ENCODE measurements around the gene COQ8A.
"Not testable (repeated sequence)": the region's sequence is repeated elsewhere in the genome, so short reads cannot be mapped to it uniquely, and the experiment has no call there.

The COQ8A gene

DNA sequence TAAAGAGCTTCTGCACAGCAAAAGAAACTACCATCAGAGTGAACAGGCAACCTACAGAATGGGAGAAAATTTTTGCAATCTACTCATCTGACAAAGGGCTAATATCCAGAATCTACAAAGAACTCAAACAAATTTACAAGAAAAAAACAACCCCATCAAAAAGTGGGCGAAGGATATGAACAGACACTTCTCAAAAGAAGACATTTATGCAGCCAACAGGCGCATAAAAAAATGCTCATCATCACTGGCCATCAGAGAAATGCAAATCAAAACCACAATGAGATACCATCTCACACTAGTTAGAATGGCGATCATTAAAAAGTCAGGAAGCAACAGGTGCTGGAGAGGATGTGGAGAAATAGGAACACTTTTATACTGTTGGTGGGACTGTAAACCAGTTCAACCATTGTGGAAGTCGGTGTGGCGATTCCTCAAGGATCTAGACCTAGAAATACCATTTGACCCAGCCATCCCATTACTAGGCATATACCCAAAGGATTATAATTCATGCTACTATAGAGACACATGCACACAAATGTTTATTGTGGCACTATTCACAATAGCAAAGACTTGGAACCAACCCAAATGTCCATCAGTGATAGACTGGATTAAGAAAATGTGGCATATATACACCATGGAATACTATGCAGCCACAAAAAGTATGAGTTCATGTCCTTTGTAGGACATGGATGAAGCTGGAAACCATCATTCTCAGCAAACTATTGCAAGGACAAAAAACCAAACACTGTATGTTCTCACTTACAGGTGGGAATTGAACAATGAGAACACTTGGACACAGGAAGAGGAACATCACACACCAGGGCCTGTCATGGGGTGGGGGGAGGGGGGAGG is 10.6 kb upstream of the COQ8A start:
- H3K4me3 ChIP-seq (ENCODE audit: low read length); H3K9me3 ChIP-seq (ENCODE audit: control insufficient read depth, low read depth, low read length); H3K27ac ChIP-seq (ENCODE audit: low read length); H3K27me3 ChIP-seq (ENCODE audit: control insufficient read depth, insufficient read depth, low read length); H3K36me3 ChIP-seq (ENCODE audit: control insufficient read depth, low read depth, low read length); H3K9ac ChIP-seq (ENCODE audit: low read length); H3K4me1 ChIP-seq (ENCODE audit: control insufficient read depth, low read depth, low read length): not testable (repeated sequence)

DNA sequence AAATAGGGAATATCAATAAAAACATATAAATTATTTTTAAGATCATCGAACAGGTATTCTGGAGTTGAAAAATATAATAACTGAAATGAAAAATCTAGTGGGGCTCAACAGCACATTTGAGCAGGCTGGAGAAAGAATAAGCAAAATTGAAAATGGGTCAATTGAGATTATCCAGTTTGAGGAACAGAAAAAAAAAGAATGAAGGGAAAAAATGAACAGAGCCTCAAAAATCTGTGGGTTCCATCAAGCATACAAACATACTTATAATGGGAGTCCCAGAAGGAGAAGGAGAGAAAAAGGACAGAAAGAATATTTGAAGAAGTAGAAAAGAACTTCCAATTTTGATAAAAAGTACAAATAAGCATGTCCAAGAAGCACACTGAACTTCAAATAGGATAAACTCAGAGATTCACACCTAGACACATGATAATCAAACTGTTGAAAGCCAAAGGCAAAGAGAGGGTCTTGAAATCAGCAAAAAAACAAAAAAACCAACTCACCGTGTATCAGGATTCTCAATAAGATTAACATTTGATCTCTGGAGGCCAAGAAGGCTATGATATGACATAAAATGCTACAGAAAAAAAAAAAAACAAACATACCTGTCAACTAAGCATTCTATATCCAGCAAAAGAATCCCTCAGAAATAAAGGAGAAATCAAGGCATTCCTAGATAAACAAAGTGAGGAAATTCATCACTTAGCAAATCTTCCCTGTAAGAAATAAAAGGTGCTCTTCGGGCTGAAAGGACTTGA is 5.4 kb upstream of the COQ8A start:
- Histone ChIP-seq H3K27ac (ENCODE audit: low read length) (no peak overlapping the region), H3K9me3 (ENCODE audit: control insufficient read depth, low read depth, low read length) (no peaks in the 10 kb centered on the region), H3K4me1 (ENCODE audit: control insufficient read depth, low read depth, low read length) (peaks cover 5% of the 10 kb centered on the region), H3K4me3 (ENCODE audit: low read length) (no peak overlapping the region), H3K27me3 (ENCODE audit: control insufficient read depth, insufficient read depth, low read length) (no peaks in the 10 kb centered on the region), H3K9ac (ENCODE audit: low read length) (no peak overlapping the region), H3K36me3 (ENCODE audit: control insufficient read depth, low read depth, low read length) (no peaks in the 10 kb centered on the region)

DNA sequence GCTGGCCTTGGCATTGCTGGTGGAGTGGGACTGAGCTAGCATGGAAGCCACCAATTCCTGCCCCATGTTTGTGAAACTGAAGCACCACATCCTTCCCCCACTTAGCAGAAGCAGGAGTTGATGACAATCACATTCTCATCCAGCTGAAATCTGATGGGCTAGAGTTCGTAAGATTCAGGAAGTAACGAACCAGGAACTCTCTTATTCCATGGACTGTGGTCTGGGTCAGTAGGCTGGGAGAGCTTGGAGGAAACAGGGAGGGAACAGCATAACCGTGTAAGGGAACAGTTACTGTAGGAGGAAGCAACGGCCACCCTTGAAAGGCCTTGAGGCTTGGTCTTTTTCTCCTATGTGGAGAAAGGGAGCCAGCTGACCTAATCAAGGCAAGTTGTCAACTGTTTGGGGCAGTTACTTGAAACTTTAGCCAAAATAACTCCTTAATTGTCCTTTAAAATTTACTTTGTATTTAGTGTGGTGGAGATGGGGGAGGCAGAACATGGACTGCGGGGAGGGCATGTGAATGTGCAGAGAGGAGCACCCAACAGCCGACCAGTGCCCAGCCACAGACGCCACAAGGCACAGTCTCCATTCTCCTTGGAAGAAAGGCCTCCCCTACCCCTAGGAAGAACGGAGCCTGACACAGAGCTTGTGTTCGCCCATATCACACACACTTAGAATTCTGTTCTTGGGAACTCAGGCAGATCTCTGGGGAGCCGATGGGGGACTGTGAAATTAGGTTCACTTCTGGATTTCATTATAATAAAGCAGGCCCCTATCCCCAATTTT is 2.0 kb upstream of the COQ8A start:
- no peaks in the 10 kb centered on the region for H3K36me3 ChIP-seq (ENCODE audit: control insufficient read depth, low read depth, low read length)
- H3K9me3 ChIP-seq (ENCODE audit: control insufficient read depth, low read depth, low read length): no peaks in the 10 kb centered on the region
- peak overlapping the region; percentile 72 for H3K4me3 ChIP-seq (ENCODE audit: low read length)
- peak overlapping the region; percentile 66 for H3K27ac ChIP-seq (ENCODE audit: low read length)
- H3K9ac ChIP-seq (ENCODE audit: low read length): no peak overlapping the region
- peaks cover 9% of the 10 kb centered on the region for H3K4me1 ChIP-seq (ENCODE audit: control insufficient read depth, low read depth, low read length)
- H3K27me3 ChIP-seq (ENCODE audit: control insufficient read depth, insufficient read depth, low read length): peaks cover 7% of the 10 kb centered on the region

DNA sequence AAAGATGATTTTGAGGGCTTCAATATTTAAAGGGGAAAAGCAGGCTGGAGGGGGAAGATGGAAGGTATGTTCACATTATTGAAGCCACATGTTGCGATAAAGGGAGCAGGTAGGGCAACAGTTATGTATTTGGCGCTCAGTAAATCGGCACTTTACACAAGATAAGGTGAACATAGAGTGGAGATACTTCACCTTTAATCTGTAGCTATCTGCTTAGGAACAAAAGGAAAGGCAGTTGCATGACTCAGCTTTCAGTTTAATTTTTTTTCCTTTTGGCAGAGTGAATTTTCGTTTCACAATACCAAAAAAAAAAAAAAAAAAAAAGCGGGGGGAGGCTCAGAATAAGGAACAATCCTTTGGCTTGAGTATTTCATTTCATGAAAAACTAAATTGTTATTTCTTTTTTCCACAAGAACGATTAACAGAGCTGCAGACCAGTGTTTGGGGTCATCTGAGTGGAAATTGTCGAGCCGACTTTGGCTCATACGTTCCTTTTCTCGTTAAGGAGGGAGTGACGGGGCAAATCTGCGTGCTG is 1.1 kb upstream of the COQ8A start:
- peak overlapping the region; percentile 66 for H3K27ac ChIP-seq (ENCODE audit: low read length)
- H3K4me3 ChIP-seq (ENCODE audit: low read length): peak overlapping the region; percentile 72
- peaks cover 7% of the 10 kb centered on the region for H3K27me3 ChIP-seq (ENCODE audit: control insufficient read depth, insufficient read depth, low read length)
- no peaks in the 10 kb centered on the region for H3K9me3 ChIP-seq (ENCODE audit: control insufficient read depth, low read depth, low read length)
- no peaks in the 10 kb centered on the region for H3K36me3 ChIP-seq (ENCODE audit: control insufficient read depth, low read depth, low read length)
- H3K4me1 ChIP-seq (ENCODE audit: control insufficient read depth, low read depth, low read length): peaks cover 9% of the 10 kb centered on the region
- peak overlapping the region; percentile 78 for H3K9ac ChIP-seq (ENCODE audit: low read length)

DNA sequence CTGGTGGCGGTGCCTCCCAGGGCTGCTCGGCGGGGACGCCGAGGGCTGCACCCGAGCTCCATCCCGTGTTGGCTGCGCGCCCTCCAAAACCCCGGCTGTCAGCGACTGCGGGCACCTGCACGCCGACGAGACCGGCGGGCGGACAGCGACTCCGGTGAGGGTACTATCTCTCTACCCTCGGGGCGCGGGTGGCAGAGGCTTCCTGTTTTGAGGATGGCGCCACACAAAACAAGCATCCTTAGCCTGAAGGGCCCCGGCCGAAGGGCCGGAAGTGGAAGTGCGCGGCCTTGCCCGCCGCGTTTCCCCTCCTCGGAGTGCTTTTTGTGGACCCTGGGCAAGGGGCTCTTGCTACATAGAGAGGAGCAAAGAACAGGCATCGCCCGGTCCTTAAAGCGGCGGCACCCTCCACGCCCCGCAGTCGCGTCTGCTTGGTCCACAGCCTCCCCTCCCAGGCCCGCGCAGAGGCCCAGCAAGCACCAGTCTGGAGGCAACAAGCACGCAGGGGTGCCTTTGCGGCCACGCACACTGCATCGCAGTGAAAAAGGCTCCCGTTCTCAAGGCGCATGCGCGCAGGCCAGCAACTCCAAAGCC is 561 bp upstream of the COQ8A start:
- H3K27ac ChIP-seq (ENCODE audit: low read length): peak overlapping the region; percentile 66
- peaks cover 7% of the 10 kb centered on the region for H3K27me3 ChIP-seq (ENCODE audit: control insufficient read depth, insufficient read depth, low read length)
- H3K4me1 ChIP-seq (ENCODE audit: control insufficient read depth, low read depth, low read length): peaks cover 9% of the 10 kb centered on the region
- peak overlapping the region; percentile 78 for H3K9ac ChIP-seq (ENCODE audit: low read length)
- no peaks in the 10 kb centered on the region for H3K9me3 ChIP-seq (ENCODE audit: control insufficient read depth, low read depth, low read length)
- H3K4me3 ChIP-seq (ENCODE audit: low read length): peak overlapping the region; percentile 72
- H3K36me3 ChIP-seq (ENCODE audit: control insufficient read depth, low read depth, low read length): no peaks in the 10 kb centered on the region

DNA sequence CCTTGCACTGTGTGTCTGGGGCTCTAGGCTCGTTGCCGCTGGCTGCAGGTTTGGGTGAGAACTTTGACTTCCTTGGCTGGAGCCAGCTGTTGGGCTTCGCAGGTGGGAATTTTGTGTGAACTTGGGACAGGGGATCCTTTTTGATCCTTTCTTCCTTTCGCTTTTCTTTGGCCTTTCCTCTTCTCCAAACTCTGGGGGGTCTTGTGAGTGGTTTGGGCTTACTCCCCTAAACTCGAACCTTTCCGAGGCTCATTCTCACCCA is 643 bp downstream of the COQ8A start:
- peak overlapping the region; percentile 49 for H3K9ac ChIP-seq (ENCODE audit: low read length)
- peak overlapping the region; percentile 63 for H3K4me3 ChIP-seq (ENCODE audit: low read length)
- no peaks in the 10 kb centered on the region for H3K36me3 ChIP-seq (ENCODE audit: control insufficient read depth, low read depth, low read length)
- no peak overlapping the region for H3K27ac ChIP-seq (ENCODE audit: low read length)
- H3K27me3 ChIP-seq (ENCODE audit: control insufficient read depth, insufficient read depth, low read length): peaks cover 7% of the 10 kb centered on the region
- H3K9me3 ChIP-seq (ENCODE audit: control insufficient read depth, low read depth, low read length): no peaks in the 10 kb centered on the region
- peaks cover 20% of the 10 kb centered on the region for H3K4me1 ChIP-seq (ENCODE audit: control insufficient read depth, low read depth, low read length)

DNA sequence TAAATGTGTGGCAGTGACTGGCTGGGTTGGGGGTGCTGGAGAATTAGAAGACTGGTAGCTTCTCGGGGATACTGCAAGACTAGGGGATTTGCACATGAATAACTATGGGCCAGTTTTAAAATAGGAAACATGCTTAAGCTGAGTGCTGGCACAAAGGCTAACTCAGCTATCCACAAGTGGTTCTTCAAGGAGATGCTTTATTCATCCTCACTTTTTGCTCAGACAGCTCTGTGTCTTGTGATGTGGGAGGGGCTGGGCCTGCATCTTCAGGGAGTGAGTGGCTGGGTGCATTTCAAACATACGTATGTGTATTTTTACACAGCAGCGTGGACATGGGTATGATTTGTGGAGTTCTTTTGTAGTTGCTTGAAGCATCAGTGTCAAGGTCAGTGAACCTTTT is 2.3 kb downstream of the COQ8A start:
- no peak overlapping the region for H3K9ac ChIP-seq (ENCODE audit: low read length)
- H3K9me3 ChIP-seq (ENCODE audit: control insufficient read depth, low read depth, low read length): no peaks in the 10 kb centered on the region
- H3K36me3 ChIP-seq (ENCODE audit: control insufficient read depth, low read depth, low read length): no peaks in the 10 kb centered on the region
- no peak overlapping the region for H3K4me3 ChIP-seq (ENCODE audit: low read length)
- no peak overlapping the region for H3K27ac ChIP-seq (ENCODE audit: low read length)
- peaks cover 7% of the 10 kb centered on the region for H3K27me3 ChIP-seq (ENCODE audit: control insufficient read depth, insufficient read depth, low read length)
- H3K4me1 ChIP-seq (ENCODE audit: control insufficient read depth, low read depth, low read length): peaks cover 21% of the 10 kb centered on the region

DNA sequence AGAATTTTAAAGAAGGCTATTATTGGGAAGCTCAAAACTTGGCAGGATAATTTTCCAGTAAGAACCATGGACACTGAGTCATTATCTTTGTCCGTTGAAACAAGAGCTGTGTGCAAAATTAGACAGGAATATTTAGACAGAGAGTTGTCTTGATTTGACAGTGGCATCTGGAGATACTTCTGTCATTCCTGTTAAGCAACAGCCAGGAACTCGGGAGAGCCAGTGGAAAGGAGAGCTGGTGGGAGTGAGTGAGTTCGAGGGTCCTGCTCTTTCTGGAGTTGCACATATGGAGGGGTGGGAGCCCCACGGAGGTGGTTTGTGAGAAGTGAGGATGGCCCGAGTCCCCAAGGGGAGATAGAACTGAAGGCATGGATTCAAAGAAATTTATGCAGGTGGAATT is 3.1 kb downstream of the COQ8A start:
- Histone ChIP-seq H3K4me1 (ENCODE audit: control insufficient read depth, low read depth, low read length) (peaks cover 21% of the 10 kb centered on the region), H3K4me3 (ENCODE audit: low read length) (no peak overlapping the region), H3K27me3 (ENCODE audit: control insufficient read depth, insufficient read depth, low read length) (peaks cover 7% of the 10 kb centered on the region), H3K36me3 (ENCODE audit: control insufficient read depth, low read depth, low read length) (no peaks in the 10 kb centered on the region), H3K27ac (ENCODE audit: low read length) (no peak overlapping the region), H3K9ac (ENCODE audit: low read length) (no peak overlapping the region), H3K9me3 (ENCODE audit: control insufficient read depth, low read depth, low read length) (no peaks in the 10 kb centered on the region)

DNA sequence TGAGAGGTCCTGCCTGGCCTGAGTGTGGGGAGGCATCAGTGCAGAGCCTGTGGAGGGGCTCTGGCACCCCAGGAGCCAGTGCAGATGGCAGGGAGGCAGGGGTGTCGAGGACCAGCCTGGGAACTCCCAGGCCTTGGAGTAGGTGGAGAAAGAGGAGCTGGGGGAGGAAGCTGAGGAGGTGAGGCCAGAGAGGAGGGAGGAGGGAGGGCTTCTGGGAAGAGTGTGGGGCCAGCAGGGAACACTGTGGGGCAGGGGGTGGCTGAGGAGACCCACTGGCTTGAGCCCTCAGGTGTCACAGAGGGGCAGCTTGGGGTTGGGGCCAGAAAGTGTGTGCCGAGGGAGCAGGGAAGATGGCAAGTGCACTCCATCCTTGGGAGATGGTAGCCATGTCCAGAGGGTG is 3.8 kb downstream of the COQ8A start:
- H3K36me3 ChIP-seq (ENCODE audit: control insufficient read depth, low read depth, low read length): no peaks in the 10 kb centered on the region
- peaks cover 17% of the 10 kb centered on the region for H3K4me1 ChIP-seq (ENCODE audit: control insufficient read depth, low read depth, low read length)
- H3K9me3 ChIP-seq (ENCODE audit: control insufficient read depth, low read depth, low read length): no peaks in the 10 kb centered on the region
- H3K27ac ChIP-seq (ENCODE audit: low read length): no peak overlapping the region
- peaks cover 7% of the 10 kb centered on the region for H3K27me3 ChIP-seq (ENCODE audit: control insufficient read depth, insufficient read depth, low read length)
- no peak overlapping the region for H3K4me3 ChIP-seq (ENCODE audit: low read length)
- no peak overlapping the region for H3K9ac ChIP-seq (ENCODE audit: low read length)

DNA sequence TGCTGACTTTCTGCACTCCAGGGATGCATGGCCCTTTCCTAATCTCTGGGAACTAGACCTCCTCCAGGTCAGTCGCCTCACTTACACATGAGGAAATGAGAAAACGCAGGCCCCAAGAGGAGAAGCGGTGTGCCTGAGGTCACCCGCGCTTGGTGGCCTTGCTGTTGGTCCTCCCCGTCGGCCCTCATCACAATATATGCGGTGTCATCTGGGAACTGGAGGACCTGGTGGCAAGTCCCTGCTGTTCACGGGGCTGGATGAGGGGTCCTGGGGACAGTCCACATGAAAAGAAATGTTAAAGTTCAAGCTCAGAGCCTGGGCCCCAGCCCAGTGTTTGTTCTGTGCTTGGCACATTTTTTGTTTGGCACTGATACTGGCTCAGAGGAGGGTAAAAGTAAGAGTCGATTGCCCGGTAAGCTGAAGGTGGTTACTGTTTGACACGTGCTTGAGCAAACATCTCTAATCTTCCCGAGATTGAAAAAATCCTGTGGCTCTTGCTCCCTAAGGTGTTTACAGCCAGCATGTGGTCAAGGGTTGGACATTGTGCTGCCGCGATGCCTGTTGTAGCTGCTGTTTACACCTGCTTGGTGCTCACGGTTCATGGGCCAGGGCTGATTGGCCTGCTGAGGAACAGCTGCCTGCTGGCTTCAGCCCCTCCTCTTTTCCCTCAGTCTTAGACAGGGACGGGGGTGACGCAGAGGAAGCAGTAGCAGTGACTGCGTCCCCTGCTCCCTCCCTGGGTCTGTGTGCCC is 5.2 kb downstream of the COQ8A start:
- H3K36me3 ChIP-seq (ENCODE audit: control insufficient read depth, low read depth, low read length): no peaks in the 10 kb centered on the region
- no peaks in the 10 kb centered on the region for H3K9me3 ChIP-seq (ENCODE audit: control insufficient read depth, low read depth, low read length)
- peaks cover 16% of the 10 kb centered on the region for H3K4me1 ChIP-seq (ENCODE audit: control insufficient read depth, low read depth, low read length)
- H3K4me3 ChIP-seq (ENCODE audit: low read length): no peak overlapping the region
- H3K9ac ChIP-seq (ENCODE audit: low read length): no peak overlapping the region
- peaks cover 7% of the 10 kb centered on the region for H3K27me3 ChIP-seq (ENCODE audit: control insufficient read depth, insufficient read depth, low read length)
- no peak overlapping the region for H3K27ac ChIP-seq (ENCODE audit: low read length)
